ENCODE measurements around the gene IFNG.

The IFNG gene

DNA sequence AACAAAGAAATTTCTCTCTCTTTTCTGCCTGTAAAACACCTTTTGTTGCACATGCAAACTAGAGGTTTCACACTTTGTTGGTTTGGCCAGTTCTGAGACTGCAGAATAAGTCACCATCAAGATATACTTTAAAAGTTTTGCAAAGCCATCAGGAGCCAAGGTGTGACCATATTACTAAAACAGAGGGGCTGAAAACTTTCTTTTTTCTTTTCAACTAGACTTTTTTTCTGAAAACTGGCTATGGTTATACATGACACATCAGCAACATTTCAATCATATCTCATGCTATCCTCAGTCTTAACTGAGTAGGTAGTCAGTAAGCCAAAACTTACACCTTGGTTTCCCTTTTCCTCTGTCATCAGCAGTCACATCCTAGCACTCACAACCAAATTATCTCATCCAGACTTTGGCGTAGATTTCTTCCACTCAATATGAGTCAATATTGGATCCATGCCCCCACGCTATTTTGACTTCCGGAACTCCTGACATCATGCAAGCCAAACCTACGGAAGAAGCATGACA lies 4.1 kb upstream of the IFNG start:
- Histone ChIP-seq H3K27ac (replicated peaks) (no peak overlapping the region), H3K4me3 (replicated peaks; ENCODE audit: insufficient read depth, low read length) (no peak overlapping the region), H3K27me3 (ENCODE audit: insufficient read depth, poor library complexity, severe bottlenecking) (peaks cover 6% of the 10 kb centered on the region)
- TF ChIP-seq GABPA (IDR thresholded peaks at IDR 0.05; ENCODE audit: low read depth) (no peak), POLR2AphosphoS5 (IDR thresholded peaks at IDR 0.05; ENCODE audit: low read depth) (no peak), SPI1 (IDR thresholded peaks at IDR 0.05; ENCODE audit: borderline replicate concordance, low read depth) (no peak)
- TF ChIP-seq, protein P1, sequence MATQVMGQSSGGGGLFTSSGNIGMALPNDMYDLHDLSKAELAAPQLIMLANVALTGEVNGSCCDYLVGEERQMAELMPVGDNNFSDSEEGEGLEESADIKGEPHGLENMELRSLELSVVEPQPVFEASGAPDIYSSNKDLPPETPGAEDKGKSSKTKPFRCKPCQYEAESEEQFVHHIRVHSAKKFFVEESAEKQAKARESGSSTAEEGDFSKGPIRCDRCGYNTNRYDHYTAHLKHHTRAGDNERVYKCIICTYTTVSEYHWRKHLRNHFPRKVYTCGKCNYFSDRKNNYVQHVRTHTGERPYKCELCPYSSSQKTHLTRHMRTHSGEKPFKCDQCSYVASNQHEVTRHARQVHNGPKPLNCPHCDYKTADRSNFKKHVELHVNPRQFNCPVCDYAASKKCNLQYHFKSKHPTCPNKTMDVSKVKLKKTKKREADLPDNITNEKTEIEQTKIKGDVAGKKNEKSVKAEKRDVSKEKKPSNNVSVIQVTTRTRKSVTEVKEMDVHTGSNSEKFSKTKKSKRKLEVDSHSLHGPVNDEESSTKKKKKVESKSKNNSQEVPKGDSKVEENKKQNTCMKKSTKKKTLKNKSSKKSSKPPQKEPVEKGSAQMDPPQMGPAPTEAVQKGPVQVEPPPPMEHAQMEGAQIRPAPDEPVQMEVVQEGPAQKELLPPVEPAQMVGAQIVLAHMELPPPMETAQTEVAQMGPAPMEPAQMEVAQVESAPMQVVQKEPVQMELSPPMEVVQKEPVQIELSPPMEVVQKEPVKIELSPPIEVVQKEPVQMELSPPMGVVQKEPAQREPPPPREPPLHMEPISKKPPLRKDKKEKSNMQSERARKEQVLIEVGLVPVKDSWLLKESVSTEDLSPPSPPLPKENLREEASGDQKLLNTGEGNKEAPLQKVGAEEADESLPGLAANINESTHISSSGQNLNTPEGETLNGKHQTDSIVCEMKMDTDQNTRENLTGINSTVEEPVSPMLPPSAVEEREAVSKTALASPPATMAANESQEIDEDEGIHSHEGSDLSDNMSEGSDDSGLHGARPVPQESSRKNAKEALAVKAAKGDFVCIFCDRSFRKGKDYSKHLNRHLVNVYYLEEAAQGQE (IDR thresholded peaks at IDR 0.05; ENCODE audit: insufficient replicate concordance, low read depth) = no peak
- TF ChIP-seq, protein P2, sequence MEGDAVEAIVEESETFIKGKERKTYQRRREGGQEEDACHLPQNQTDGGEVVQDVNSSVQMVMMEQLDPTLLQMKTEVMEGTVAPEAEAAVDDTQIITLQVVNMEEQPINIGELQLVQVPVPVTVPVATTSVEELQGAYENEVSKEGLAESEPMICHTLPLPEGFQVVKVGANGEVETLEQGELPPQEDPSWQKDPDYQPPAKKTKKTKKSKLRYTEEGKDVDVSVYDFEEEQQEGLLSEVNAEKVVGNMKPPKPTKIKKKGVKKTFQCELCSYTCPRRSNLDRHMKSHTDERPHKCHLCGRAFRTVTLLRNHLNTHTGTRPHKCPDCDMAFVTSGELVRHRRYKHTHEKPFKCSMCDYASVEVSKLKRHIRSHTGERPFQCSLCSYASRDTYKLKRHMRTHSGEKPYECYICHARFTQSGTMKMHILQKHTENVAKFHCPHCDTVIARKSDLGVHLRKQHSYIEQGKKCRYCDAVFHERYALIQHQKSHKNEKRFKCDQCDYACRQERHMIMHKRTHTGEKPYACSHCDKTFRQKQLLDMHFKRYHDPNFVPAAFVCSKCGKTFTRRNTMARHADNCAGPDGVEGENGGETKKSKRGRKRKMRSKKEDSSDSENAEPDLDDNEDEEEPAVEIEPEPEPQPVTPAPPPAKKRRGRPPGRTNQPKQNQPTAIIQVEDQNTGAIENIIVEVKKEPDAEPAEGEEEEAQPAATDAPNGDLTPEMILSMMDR (IDR thresholded peaks at IDR 0.05; ENCODE audit: insufficient read depth, low read length) = no peak
- no peak for DNase-seq (ENCODE audit: low read depth in 1 of 2, low spot score in 1 of 2)

DNA sequence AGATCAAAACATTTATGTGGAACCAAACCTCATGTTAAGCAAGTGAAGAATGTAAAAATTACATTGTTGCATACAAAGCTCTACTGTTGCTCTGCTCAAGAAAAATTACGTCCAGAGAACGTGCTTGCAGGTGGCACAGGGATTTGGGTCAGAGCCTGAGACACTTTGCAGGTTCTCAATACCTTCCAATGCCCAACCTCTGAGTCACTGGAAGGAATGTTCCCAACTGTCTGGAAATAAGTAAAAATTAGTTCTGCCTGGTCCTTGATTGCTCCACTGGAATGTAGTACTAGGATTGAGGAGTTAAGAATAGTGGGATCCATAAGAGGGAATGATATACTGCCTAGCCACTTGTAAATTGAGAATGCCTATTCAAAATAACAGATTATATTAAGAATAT lies 2.8 kb upstream of the IFNG start:
- H3K27ac ChIP-seq (replicated peaks) = no peak overlapping the region
- no peak overlapping the region for H3K4me3 ChIP-seq (replicated peaks; ENCODE audit: insufficient read depth, low read length)
- H3K27me3 ChIP-seq (ENCODE audit: insufficient read depth, poor library complexity, severe bottlenecking) = peaks cover 6% of the 10 kb centered on the region
- no peak for DNase-seq (ENCODE audit: low read depth in 1 of 2, low spot score in 1 of 2)
- TF ChIP-seq GABPA (IDR thresholded peaks at IDR 0.05; ENCODE audit: low read depth) (no peak), SPI1 (IDR thresholded peaks at IDR 0.05; ENCODE audit: borderline replicate concordance, low read depth) (no peak), POLR2AphosphoS5 (IDR thresholded peaks at IDR 0.05; ENCODE audit: low read depth) (no peak)
- TF ChIP-seq, protein P2 (IDR thresholded peaks at IDR 0.05; ENCODE audit: insufficient read depth, low read length) = no peak
- TF ChIP-seq, protein P1 (IDR thresholded peaks at IDR 0.05; ENCODE audit: insufficient replicate concordance, low read depth) = no peak

DNA sequence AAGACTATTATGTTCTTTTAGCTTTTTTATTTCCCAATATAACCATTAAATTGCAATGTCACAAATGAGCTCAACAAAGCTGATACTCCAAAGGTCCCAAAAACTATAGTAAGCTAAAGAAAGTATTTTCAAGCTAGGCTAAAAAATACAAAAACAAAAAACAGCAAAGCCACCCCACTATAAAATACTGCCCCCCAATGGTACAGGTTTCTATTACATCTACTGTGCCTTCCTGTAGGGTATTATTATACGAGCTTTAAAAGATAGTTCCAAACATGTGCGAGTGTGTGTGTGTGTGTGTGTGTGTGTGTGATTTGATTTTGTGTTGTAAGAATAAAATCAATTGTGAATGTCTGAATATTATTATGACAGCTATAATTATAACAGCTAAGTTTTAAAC lies 1.1 kb downstream of the IFNG start:
- TF ChIP-seq SPI1 (IDR thresholded peaks at IDR 0.05; ENCODE audit: borderline replicate concordance, low read depth) (no peak), POLR2AphosphoS5 (IDR thresholded peaks at IDR 0.05; ENCODE audit: low read depth) (no peak), GABPA (IDR thresholded peaks at IDR 0.05; ENCODE audit: low read depth) (no peak)
- TF ChIP-seq, protein P1 (IDR thresholded peaks at IDR 0.05; ENCODE audit: insufficient replicate concordance, low read depth) = no peak
- TF ChIP-seq, protein P2 (IDR thresholded peaks at IDR 0.05; ENCODE audit: insufficient read depth, low read length) = no peak
- Histone ChIP-seq H3K27me3 (ENCODE audit: insufficient read depth, poor library complexity, severe bottlenecking) (peaks cover 6% of the 10 kb centered on the region), H3K27ac (replicated peaks) (no peak overlapping the region), H3K4me3 (replicated peaks; ENCODE audit: insufficient read depth, low read length) (no peak overlapping the region)
- DNase-seq (ENCODE audit: low read depth in 1 of 2, low spot score in 1 of 2) = peak in 1 of 2 experiments; percentile 13
